Amniotic epithelial cell (primary cell): ENCODE results near the gene RPL31.
A peak's percentile ranks its signal among the peaks of the same experiment; 100 is the strongest.

Experiments used
- DNase-seq: peaks from one replicate; pipeline ENCODE4 v3.0.0-alpha.2; 2010; ENCODE audit warnings: low read depth

Gene RPL31

DNA sequence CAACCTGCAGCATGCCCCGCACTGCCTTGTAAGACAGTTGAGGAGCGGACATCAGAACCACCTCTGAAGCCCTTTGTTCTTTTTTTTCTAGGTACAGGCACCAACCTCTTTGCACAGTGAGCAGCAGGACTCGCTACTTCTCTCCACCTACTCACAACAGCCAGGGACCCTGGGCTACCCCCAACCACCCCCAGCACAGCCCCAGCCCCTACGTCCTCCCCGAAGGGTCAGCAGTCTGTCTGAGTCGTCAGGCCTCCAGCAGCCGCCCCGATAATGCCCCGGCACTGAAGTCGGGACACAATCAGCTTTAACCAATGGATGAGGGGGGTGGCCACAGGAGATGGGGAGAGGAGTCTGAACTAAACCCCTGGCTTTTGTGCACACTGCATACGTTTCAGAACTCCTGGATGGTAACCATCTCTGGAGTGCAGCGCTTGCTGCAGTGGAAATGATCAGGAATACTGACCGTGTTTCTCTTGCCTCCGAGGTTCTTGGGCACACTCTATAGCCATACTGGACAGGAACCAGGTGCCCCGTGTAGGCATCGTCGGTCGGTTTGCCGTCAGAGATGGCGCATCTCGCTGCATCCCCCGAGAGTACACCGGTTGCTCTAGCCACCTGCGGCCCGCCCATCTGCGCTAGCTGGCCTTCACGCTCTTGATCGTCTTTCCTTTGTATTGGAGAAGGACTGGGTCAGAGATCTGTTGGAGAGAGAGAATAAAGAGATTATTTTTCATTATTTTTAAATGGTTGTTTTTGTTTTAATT lies 6.6 kb upstream of the RPL31 start:
- no peak for DNase-seq

DNA sequence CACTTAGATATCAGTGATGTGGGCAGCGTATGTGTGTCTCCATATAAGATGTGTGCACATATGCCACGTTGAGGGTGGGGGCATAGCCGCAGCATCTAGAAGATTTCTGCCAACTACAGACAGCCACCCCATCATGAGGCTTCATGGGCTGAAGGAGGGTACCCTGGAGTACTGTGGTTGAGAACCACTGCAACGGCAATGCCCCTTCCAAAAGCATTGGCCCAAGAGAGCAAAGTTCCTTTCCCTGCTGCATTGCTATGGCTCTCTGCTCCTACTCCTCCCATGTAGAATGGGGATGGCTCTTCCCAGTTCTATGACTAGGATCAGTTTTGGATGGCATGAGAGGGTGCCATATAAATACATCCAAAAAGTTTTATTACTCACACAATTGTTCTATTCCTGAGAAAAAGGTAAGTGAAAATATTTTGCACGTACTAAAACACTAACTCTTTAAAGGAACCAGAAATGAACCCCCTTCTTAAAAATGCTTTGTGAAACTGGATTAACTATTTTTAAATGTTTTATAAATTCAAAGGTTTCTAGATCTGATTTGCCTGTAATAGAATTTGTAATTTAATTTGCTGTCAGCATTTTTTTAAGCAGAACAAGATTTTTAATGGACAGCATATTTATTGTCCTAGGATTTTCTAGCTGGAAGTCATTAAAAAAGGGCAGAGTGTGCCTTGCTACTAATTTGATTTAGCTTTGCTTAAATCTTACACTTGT lies 4.4 kb upstream of the RPL31 start:
- DNase-seq = no peak

DNA sequence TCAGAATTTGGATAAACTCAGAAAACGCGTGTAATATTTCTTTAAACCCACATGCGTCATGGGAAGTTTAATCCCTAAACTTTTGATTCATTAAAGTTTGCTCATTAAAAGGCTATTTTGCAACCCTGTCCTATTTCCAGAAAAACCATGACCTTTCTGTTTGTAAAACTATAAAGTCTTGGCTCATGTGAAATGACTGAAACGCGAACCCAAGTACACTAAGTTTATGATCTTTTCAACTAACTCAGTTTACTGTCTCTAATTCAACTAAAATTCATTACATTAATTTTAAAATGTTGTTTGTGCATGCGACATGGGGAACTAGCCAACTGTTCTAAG lies 3.9 kb upstream of the RPL31 start:
- DNase-seq = no peak

DNA sequence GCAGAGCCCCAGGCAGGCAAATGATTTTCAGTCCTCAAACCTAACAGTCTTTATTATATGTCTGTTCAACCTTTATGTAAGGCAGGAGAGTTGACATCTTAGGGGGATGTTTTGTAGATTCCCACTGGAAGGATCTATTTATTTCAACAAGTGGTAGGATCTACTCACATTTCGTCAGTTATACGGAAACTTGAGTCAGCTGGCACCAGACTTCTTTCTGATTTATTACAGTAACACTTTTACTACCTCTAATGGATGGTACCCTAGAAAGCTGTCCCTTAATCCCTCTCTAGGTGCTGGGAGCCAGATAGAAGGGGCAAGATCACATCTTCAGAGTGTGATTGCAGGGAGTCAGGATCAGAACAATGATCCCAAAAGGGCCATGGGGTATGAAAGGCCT lies 2.1 kb upstream of the RPL31 start:
- no peak for DNase-seq

DNA sequence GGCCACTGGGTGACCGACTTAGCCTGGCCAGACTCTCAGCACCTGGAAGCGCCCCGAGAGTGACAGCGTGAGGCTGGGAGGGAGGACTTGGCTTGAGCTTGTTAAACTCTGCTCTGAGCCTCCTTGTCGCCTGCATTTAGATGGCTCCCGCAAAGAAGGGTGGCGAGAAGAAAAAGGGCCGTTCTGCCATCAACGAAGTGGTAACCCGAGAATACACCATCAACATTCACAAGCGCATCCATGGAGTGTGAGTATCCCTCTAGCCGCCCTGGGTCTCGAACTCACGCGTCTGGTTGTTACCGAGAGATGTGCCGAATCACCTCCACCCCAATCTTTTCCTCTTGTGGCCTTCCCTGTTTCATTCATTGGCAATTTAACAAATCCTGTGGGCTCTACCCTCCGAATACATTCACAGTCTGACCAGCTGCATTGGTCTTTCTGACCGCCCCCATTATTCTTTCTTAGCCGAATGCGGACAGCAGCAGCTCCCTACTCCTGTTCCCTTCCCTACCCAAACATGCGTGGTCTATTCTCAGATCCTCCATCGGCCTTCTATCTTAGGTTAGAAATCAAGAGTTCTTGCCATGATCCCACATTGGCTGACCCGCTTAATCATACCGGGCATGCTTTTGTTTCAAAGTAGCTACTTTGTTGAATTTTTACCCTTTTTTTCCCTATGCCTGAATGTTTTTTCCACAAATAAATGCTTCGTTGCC lies 631 bp downstream of the RPL31 start:
- peak; percentile 16 for DNase-seq

DNA sequence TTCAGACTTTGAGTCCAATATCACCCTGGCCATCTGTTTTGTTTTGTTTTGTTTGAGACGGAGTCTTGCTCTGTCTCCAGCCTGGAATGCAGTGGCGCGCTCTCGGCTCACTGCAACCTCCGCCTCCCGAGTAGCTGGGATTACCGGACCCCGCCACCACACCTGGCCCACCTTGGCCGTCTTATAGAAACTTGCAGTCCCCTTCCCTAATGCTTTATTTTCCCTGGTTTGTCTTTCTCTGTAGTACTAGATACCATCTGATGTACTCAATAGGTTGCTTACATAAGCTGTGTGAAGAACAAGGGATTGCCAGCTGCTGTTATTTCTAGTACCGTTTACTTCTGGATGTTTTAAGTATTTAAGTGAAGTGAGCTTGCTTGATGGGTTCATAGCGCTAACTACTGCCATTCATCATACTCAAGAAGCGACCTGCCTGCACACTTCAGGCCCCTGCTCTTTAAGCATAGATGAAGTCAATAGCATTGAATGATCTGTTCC lies 1.2 kb downstream of the RPL31 start:
- peak; percentile 13 for DNase-seq

DNA sequence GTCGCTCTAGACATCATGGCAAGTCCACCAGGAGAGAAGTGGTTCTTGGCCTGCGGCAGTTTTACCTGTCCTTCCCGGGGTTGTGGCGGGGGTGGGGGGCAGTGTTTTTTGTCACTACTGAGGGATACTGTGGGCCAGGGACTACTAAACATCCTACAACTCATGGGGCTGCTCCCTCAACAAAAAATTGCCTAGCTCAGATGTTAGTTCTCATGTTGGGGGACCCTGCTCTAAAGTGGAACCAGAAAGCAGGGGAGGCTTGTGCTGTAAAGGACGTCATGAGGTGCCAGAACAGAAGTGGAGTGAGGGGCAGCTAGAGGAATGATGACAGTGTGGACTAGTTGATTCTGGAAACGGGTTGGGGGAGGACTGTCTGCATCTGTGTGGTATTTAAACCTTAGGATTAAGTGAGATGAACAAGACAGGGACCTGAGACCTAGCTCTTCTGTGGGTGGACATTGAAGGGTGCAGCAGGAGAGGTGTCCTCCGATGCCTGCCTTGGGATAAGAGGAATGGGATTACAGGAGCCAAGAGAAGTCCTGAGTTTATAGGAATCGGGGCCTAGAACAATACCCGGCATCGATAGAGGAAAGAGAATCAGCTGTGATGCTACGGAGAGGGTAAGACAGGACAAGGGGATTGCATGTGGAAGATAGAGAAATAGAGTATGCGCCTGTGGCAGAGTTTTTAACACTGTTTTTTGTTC lies 2.7 kb downstream of the RPL31 start:
- DNase-seq = no peak

DNA sequence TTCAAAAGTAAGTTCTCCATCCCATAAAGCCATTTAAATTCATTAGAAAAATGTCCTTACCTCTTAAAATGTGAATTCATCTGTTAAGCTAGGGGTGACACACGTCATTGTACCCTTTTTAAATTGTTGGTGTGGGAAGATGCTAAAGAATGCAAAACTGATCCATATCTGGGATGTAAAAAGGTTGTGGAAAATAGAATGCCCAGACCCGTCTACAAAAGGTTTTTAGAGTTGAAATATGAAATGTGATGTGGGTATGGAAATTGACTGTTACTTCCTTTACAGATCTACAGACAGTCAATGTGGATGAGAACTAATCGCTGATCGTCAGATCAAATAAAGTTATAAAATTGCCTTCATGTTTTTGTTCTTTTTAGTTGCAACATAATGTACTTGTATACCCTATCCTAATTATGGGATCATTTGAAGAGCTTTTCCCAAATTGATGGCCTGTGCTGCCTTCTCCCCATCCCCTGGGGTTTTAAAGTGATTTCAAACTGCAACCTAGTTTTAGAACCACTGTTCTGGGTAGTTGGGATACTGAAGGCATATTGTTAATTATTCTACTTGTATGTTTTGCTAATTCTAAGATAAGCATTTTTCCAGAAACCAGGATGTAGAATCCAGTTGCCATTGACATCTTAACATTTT lies 4.1 kb downstream of the RPL31 start:
- DNase-seq = no peak

DNA sequence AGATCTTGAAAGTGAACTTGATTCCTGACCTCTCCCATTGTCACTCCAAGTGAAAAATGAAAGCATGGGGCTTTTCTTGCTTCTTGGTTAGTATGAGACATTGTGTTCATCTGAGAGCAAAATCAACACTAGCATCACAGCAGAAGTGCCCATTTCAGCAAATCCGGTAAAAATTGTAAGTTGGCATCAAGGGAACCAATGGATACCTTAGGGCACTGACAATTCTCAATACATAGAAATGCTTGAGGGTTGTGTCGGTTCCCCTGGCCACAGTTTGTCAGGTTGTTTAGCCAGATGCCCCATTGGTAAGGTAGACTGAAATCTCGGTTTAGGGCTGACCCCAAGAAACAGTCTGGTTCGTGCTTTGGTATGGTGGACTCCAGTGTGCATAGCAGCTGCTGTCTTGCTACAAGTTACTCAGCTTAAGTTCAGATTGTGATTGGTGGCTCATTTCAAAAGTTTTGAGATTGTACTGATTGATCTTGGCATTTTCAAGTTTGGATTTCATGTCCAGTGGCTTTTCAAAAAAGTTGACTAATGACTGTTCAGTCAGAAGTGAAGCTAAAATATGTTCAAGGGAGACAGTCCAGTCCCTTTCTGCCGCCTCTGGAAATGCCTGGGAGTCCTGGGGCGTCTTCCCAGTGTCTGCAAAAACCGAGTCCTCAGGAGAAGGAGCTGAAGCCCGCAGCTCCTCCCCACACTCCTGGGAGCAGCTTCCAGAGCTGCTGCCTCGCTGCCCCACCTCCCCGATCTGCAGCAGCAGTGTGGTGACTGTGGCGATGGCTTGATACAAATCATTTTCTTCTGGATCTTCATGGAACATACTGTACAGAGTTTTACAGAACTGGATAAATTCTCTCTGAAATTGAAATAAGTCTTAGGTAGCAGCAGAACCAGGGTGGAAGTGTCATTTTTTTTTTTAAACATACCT lies 5.6 kb downstream of the RPL31 start:
- DNase-seq = peak; percentile 12

DNA sequence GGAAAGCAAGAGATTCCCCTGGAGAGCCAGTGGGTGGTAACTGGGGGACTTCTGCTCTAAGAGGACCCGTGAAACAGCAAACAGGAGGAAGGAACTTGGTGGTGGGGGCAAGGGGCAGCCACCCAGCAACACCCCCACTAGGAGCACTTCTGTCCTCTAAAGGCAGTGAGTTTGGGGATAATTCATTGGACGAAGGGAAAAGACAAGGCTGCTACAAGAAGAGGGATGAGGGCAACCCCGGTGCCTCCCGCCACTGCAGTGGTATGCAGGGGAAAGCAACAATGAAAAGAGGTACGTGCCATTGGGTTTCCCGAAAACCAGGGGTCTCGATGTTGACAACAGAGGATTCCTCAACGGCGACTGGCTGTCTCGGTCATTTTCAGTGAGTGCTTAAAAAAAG lies 9.1 kb downstream of the RPL31 start:
- no peak for DNase-seq

DNA sequence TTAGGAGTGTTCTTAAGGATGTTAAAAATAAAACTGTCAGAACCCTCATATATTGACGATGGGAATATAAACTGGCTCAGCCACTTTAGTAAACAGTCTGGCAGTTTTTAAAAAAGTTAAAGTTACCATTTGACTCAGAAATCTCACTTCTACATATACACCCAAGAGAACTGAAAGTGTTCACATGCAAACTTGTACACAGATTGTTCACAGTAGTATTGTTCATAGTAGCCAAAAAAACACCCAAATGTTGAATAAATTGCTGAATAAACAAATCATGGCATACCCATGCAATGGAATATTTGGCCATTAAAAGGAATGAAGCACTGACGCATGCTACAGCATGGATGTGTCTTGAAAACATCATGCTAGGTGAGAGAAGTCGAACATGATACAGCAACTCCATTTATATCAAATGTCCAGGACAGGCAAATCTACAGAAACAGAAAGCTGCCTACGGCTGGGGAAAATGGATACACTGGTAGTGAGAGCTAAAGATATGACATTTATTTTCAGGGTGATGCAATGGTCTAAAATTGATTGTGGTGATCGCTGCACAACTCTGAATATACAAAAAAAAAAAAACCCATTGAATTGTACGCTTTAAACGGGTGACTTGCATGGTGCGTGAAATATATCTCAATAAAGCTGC lies 10.1 kb downstream of the RPL31 start:
- no peak for DNase-seq

DNA sequence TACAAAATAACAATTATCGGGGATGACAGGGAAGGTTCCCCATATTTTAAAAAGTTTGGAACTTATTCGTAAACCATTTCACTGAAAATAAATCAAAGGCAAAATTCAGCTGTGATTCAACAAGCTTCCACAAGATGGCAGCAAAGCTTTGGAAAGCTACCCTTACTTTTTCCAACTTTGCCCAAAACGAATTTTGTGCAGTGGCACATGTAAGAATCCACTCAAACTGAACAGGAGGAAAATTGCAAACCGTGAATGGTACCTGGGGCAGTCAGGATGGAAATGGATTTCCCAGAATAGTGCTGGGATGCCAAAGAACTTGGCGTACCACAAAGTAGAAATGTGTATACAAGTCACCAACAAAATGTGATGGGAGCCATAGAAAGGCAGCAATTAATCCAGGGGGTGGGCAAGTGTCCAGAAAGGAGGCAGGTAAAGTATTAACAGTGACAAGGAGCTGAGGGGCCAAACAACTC lies 10.7 kb downstream of the RPL31 start:
- peak; percentile 31 for DNase-seq

DNA sequence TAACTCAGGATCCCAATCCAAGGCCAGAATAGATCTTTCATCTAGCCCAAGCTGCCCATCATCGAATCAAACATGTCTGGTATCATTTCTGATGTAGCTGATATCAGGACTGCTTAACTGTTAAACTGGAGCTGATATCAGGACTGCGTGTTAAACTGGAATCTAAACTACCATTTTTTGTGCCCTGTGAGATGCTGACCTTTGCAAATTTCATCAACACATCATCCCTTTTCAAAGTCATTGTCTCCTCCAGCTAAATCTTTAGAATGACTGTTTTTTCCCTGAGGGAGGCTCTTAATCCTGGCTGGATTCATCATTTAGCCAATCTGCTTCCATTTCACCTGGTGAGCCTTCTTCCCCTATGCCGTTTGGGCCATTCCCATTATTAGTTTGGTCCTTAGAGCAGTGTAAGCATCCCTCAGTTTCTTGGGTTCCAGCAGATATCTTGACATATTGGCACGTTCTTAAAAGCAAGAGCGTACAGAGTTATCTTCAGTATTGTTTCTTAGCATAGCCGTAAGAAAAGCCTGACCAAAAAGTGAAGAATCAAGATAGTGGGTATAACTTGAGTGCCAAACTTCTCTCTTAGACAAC lies 12.3 kb downstream of the RPL31 start:
- DNase-seq = no peak

DNA sequence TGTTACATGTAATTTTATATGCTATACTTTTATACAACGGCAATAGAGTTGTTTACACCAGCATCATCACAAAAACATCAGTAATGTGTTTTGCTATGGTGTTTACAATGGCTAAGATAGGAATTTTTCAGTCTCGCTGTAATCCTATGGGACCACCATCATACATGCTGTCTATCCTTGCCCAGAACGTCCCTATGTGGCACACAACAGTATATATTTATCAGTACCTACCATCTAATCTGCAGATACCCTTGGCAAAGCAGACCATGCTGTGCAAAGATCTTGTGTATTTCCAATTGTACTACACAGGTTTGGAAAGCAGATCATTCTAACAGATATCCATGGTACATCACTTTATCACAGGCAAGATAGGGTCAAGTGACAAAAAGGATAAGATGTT lies 15.3 kb downstream of the RPL31 start:
- no peak for DNase-seq

DNA sequence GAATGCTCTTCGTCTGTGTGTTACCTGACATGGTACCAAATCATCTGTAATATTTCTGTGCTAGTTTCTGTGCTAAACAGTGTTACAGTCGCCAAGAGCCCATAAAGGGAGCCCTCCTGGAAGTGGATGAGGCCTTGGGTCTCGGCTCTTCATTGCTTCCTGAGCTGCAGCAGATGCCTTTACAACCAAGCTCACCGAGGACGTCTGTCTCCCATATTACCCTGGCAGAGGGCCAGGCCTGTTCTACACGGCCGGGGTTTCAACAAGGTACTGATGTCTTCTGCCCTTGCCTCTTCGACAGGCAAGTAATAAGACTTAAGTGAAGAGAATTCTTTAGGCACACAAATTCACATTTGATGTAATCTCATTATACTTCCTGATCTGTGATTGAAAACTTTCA lies 16.8 kb downstream of the RPL31 start:
- no peak for DNase-seq

DNA sequence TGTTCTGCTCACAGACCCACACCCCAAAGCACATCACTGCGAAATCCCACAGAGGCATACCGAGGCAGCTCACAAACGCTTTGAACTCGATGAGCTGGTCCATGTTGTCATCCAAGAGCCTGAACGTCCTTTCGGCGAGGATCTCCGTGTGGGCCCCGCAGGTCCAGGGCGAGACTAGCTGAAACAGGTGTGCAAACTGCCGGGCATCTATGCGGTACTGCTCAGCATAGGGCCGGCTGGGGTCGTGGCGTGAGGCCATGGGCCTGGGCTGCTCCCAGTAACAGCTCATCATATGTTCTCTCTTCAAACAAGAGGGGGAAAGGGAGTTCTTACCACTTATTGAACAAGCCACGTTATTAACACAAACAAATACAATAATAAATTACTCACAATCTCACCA lies 20.1 kb downstream of the RPL31 start:
- no peak for DNase-seq

DNA sequence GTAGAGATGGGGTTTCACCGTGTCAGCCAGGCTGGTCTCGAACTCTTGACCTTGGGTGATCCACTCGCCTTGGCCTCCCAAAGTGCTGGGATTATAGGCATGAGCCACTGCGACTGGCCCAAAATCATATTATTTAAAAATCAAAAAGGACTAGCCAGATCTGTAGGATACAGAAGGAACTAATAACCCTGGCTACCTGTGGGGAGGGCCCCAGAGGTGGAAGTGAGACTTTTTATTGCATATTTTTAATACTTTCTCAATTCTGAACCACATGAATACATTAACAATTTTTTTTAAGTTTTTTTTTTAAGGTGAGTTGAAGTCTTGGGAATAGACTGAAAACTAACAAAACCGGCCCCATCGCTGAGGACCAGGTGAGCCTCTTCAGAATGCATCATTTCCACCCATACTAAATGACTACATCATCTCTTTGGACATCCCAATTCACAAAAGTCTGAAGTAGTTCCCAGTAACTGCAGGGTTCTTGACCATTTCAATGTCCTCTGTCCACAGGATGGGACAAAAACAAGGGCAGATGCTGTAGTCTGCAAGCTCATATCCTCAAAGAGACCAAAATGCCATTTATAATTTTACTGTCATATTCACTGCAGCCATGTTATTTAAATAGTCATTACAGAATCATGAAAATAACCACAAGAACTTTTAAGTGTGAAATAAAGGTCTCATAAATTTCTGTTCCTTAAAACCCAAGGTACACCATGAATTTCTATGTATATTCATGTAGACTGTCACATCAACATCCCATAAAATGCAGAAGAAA lies 21.4 kb downstream of the RPL31 start:
- DNase-seq = no peak

DNA sequence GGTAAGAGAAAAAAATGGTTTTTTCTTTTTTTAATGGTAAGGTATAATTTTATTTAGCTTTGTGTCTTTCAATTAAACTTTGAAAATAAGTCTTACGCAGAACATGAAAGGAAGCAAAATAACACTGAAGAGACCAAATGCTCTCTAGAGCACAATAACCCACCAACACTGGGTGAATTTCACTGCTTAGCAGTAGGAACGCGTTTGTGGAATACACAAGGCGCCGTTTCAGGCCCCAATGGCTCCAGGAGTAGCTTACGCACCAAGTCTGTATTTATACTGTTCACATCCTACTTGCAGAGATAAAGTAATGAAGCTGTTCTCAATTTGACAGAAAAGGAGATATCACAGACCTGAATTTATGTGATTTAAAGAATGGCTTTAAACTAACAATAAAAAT lies 23.5 kb downstream of the RPL31 start:
- no peak for DNase-seq

DNA sequence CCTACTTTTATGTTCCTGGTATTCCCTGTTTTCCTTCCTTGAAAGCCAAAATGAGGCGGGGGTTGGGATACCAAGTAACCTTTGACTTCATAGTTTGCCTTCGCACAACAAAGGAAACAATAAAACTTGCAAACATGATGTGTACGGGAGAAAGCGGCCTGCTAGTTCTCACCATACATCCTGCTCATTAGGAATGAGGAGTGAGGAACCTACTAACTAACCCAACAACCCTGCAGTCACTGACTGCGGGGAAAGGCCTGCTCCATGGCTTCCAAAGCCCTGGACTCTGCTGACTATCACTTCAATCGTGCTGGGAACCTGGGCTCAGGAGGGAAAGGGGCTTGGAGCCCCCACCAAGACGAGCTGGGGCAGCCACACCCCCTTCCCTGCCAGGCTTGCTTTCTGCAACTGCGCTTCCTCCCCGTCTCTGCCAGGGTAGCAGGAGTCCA lies 24.2 kb downstream of the RPL31 start:
- no peak for DNase-seq
